Neuron (in vitro differentiated cells): ENCODE measurements around the gene PARD3.
"Not testable (repeated sequence)": the region's sequence is repeated elsewhere in the genome, so short reads cannot be mapped to it uniquely, and the experiment has no call there.

Experiments
- H2AFZ ChIP-seq: one replicate; pipeline ENCODE4 v1.6.1; 2013; ENCODE audit warnings: low read depth, mild to moderate bottlenecking, inconsistent platforms, low read length, moderate library complexity
- H3K27me3 ChIP-seq: one replicate; pipeline ENCODE4 v1.6.1; 2013; ENCODE audit warnings: low read length; ENCODE audit not compliant: insufficient read depth
- H3K36me3 ChIP-seq: one replicate; pipeline ENCODE4 v1.6.1; 2013; ENCODE audit warnings: low read length; ENCODE audit not compliant: insufficient read depth
- H3K4me1 ChIP-seq: one replicate; pipeline ENCODE4 v1.6.1; 2013; ENCODE audit warnings: low read length; ENCODE audit not compliant: insufficient read depth
- H3K4me3 ChIP-seq: 2 replicates; pipeline ENCODE4 v1.5.1; 2013; ENCODE audit warnings: mild to moderate bottlenecking, low read length, moderate library complexity
- H3K9me3 ChIP-seq: one replicate; pipeline ENCODE4 v1.6.1; 2013; ENCODE audit warnings: low read length

PARD3 gene

GRCh38 chr10:34717429-34717828 is 97.7 kb downstream of the PARD3 start:
- Histone ChIP-seq H2AFZ (no peak overlapping the region), H3K27me3 (no peaks in the 10 kb centered on the region), H3K9me3 (no peaks in the 10 kb centered on the region), H3K4me1 (peaks cover 3% of the 10 kb centered on the region), H3K36me3 (no peaks in the 10 kb centered on the region), H3K4me3 (no peak overlapping the region)

- Histone ChIP-seq H3K9me3 (no peaks in the 10 kb centered on the region), H3K27me3 (no peaks in the 10 kb centered on the region), H3K36me3 (no peaks in the 10 kb centered on the region)
These were observed 98.1 kb downstream of the PARD3 start for GRCh38 chr10:34716958-34717357.

GRCh38 chr10:34716234-34716633 is 98.9 kb downstream of the PARD3 start:
- Histone ChIP-seq H2AFZ (no peak overlapping the region), H3K9me3 (no peaks in the 10 kb centered on the region), H3K36me3 (no peaks in the 10 kb centered on the region), H3K27me3 (no peaks in the 10 kb centered on the region), H3K4me1 (peaks cover 8% of the 10 kb centered on the region), H3K4me3 (no peak overlapping the region)

More at GRCh38 chr10:34716958-34717357, 98.1 kb downstream of the PARD3 start:
- Histone ChIP-seq H3K4me3 (no peak overlapping the region), H3K4me1 (peaks cover 6% of the 10 kb centered on the region), H2AFZ (no peak overlapping the region)

DNA sequence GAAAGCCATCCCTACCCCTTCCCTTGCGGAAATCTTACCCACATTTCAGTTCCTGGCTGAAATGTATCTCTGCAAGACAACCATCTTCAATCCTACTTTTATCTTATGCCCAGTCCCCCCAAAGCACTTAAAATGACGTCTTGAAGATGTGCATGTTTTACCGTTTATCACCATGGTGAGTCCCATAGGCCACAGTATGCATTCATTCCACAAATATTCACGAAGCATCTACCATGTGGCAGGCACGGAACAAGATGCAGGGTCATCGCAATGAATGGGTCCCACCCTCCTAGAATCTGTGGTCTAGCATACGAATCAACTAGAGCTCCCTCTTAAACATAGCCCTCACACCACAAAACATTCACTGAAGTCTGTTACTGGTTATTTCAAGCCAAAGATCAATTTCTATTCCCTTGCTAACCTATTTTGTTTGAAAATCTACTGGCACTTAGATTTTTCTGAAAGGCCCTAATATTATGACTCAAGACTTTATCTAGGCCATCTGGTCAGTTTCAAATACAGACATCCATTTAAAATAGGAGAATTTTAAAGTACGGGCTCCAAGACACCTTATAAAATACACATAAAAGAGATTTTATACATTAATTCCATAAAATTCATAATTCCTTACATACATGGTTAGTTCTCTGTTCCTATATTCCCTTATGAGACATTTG is 99.4 kb downstream of the PARD3 start:
- Histone ChIP-seq H3K4me1 (peaks cover 6% of the 10 kb centered on the region), H3K36me3 (no peaks in the 10 kb centered on the region), H3K4me3 (no peak overlapping the region), H2AFZ (no peak overlapping the region), H3K9me3 (no peaks in the 10 kb centered on the region), H3K27me3 (no peaks in the 10 kb centered on the region)

DNA sequence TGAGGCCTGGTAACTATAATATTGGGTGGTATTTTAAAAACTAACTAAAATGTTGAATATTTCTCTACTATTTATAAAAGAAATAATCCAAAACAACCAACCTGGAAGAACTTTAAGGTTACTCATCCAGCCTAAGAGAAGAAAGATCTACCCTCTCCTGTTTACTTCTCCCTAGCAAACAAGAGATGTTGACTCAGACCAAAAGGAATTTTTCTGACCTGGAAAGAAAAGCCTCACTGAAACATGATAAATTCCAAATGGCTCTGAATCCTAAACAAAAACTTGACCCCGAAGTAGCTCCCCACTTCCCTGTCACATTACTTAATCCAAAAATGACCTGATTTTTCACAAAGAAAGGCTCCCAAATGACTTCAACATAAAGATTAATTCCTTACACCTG is 101.2 kb downstream of the PARD3 start:
- Histone ChIP-seq H3K4me1 (peaks cover 6% of the 10 kb centered on the region), H3K36me3 (no peaks in the 10 kb centered on the region), H3K27me3 (no peaks in the 10 kb centered on the region), H3K9me3 (peaks cover 3% of the 10 kb centered on the region), H3K4me3 (no peak overlapping the region), H2AFZ (no peak overlapping the region)

- Histone ChIP-seq H2AFZ (no peak overlapping the region), H3K9me3 (peaks cover 3% of the 10 kb centered on the region), H3K27me3 (no peaks in the 10 kb centered on the region), H3K4me1 (peaks cover 6% of the 10 kb centered on the region), H3K4me3 (no peak overlapping the region), H3K36me3 (no peaks in the 10 kb centered on the region)
These were observed 103.6 kb downstream of the PARD3 start for GRCh38 chr10:34711500-34711899.

GRCh38 chr10:34710391-34710751 is 104.7 kb downstream of the PARD3 start:
- Histone ChIP-seq H3K36me3 (no peaks in the 10 kb centered on the region), H3K4me3 (no peak overlapping the region), H3K9me3 (peaks cover 3% of the 10 kb centered on the region), H3K27me3 (no peaks in the 10 kb centered on the region), H2AFZ (no peak overlapping the region), H3K4me1 (peaks cover 6% of the 10 kb centered on the region)

DNA sequence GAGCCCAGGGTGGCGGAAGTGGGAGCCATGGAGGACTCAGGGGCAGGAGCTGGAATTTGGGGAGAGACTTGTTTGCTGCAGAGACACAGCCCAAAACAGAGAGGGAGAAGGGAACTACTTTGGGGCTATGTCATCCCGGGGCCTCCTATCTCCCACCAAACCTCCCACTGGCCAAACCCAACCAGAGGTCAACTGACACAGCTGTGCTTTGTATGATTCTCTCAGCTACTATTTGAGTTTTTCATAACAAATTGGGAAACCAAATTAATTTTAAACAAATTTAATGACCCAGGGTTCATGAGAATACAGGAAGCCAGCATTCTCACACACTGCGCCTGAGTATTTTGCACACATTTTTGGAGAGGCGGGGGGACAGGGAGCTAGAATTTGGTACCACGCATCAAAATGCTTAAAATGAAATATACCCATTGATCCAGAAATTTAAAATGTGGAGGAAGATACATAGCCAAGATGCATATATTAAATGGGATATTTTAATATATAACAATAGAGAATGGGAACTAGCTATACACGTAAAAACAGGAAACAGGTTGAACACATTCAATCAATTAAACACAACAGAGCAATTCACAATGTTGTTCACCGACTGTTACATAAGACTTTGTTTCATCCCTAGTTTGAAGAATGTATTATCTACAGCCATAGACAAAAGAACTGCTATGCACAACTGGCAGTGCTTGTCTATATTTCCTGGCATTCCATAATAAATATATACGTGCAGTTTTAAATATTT is 105.3 kb downstream of the PARD3 start:
- H3K4me3 ChIP-seq, result no peak overlapping the region
- H3K9me3 ChIP-seq, result peaks cover 3% of the 10 kb centered on the region
- H2AFZ ChIP-seq, result no peak overlapping the region
- peaks cover 6% of the 10 kb centered on the region for H3K4me1 ChIP-seq
- H3K36me3 ChIP-seq, result no peaks in the 10 kb centered on the region
- H3K27me3 ChIP-seq, result no peaks in the 10 kb centered on the region

GRCh38 chr10:34707656-34708055 is 107.4 kb downstream of the PARD3 start:
- H3K36me3 ChIP-seq, result no peaks in the 10 kb centered on the region
- no peak overlapping the region for H3K4me3 ChIP-seq
- peaks cover 10% of the 10 kb centered on the region for H3K4me1 ChIP-seq
- no peak overlapping the region for H2AFZ ChIP-seq
- no peaks in the 10 kb centered on the region for H3K27me3 ChIP-seq
- H3K9me3 ChIP-seq, result peaks cover 3% of the 10 kb centered on the region

GRCh38 chr10:34706992-34707391 is 108.1 kb downstream of the PARD3 start:
- not testable (repeated sequence) for H3K27me3 ChIP-seq, H3K4me3 ChIP-seq, H3K9me3 ChIP-seq, H3K36me3 ChIP-seq, H2AFZ ChIP-seq
- H3K4me1 ChIP-seq, result peaks cover 11% of the 10 kb centered on the region

- Histone ChIP-seq H3K36me3 (no peaks in the 10 kb centered on the region), H3K27me3 (no peaks in the 10 kb centered on the region), H3K4me1 (peaks cover 7% of the 10 kb centered on the region), H3K9me3 (peaks cover 3% of the 10 kb centered on the region), H3K4me3 (no peak overlapping the region), H2AFZ (no peak overlapping the region)
These were observed 108.9 kb downstream of the PARD3 start for GRCh38 chr10:34706147-34706546.

GRCh38 chr10:34705563-34705962 is 109.5 kb downstream of the PARD3 start:
- no peaks in the 10 kb centered on the region for H3K36me3 ChIP-seq
- H3K9me3 ChIP-seq, result peaks cover 3% of the 10 kb centered on the region
- peaks cover 7% of the 10 kb centered on the region for H3K4me1 ChIP-seq
- H3K4me3 ChIP-seq, result no peak overlapping the region
- no peaks in the 10 kb centered on the region for H3K27me3 ChIP-seq
- no peak overlapping the region for H2AFZ ChIP-seq

- no peak overlapping the region for H3K4me3 ChIP-seq
- no peaks in the 10 kb centered on the region for H3K36me3 ChIP-seq
- H2AFZ ChIP-seq, result no peak overlapping the region
- H3K27me3 ChIP-seq, result no peaks in the 10 kb centered on the region
- H3K4me1 ChIP-seq, result peaks cover 7% of the 10 kb centered on the region
- H3K9me3 ChIP-seq, result peaks cover 3% of the 10 kb centered on the region
These were observed 110.4 kb downstream of the PARD3 start for GRCh38 chr10:34704526-34705184.
